ENCODE data around the gene DDIT3.
"Not testable (repeated sequence)": the region's sequence is repeated elsewhere in the genome, so short reads cannot be mapped to it uniquely, and the experiment has no call there.

Gene DDIT3

DNA sequence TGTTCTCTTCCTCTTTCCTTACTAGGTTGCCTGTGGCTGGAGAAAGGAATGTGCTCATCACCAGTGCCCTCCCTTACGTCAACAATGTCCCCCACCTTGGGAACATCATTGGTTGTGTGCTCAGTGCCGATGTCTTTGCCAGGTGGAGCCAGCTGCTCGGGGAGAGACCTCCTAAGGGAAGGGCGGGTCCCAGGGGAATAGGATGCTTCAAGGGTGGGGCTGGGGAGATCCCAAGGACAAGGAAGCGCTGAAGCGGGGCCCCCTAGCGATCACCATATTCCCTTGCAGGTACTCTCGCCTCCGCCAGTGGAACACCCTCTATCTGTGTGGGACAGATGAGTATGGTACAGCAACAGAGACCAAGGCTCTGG lies 22.2 kb downstream of the DDIT3 start:
- DNase-seq (no peak), ATAC-seq (replicated peaks) (no peak)
- Mint-ChIP-seq H3K9me3 (peaks cover 0 to 2% of the 10 kb centered on the region in 2 donors), H3K36me3 (peaks cover 54 to 55% of the 10 kb centered on the region in 2 donors), H3K4me3 (no peak overlapping the region), H3K27me3 (no peaks in the 10 kb centered on the region), H3K4me1 (peaks cover 7 to 9% of the 10 kb centered on the region in 2 donors), H3K27ac (no peak overlapping the region)

DNA sequence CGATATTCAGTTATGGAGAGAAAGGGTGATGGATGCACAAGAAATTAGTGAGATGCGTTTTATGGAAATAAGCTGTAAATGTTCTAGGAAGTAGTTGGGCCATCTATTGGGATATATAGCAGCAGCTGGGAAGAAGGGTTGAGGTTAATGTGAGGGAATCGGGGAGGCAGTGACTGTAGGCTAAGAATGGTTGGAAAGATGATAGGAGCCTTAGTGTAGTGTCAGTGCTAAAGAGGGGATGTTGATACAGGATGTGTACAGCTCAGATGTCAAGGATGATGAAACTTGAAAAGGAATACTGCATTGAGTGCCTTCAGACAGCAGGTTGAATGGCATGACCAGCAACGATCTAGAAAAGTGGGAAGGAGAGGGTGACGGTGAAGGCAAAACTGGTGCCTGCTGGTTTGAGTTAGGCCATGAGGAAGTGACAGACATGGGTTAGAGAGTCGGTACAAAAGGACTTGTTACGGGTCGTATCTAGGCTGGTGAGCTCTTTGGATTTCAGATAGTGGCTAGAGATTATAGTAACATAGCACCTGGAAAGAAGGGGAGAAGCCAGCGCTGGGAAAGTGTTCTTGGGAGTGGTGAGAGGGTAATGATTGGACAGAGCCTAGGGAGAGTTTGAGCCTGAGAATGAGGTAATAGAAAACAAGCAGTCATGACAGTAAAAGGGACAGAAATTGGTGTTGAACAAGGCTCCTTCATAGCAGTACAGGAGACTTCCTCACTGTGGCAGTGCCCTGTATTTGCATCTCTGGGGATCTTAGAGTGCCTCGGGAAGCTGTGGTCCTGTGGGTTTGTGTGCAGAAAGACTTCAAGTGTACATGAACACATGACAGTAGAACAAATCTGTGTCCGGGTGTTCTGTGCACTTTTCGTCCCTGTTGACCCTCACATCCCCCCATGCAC lies 22.8 kb downstream of the DDIT3 start:
- peaks cover 9 to 10% of the 10 kb centered on the region in 2 donors for H3K4me1 Mint-ChIP-seq
- no peak overlapping the region for H3K27ac Mint-ChIP-seq
- peaks cover 0 to 2% of the 10 kb centered on the region in 2 donors for H3K9me3 Mint-ChIP-seq
- no peaks in the 10 kb centered on the region for H3K27me3 Mint-ChIP-seq
- no peak overlapping the region for H3K4me3 Mint-ChIP-seq
- peaks cover 56 to 57% of the 10 kb centered on the region in 2 donors for H3K36me3 Mint-ChIP-seq
- DNase-seq = no peak
- ATAC-seq (replicated peaks) = no peak

GRCh38 chr12:57496822-57497221 lies 23.5 kb downstream of the DDIT3 start:
- no peaks in the 10 kb centered on the region for H3K27me3 Mint-ChIP-seq
- H3K4me1 Mint-ChIP-seq = peaks cover 6 to 9% of the 10 kb centered on the region in 2 donors
- H3K27ac Mint-ChIP-seq = peak overlapping the region; percentile 28
- ATAC-seq (replicated peaks) (no peak), DNase-seq (no peak)
- peaks cover 53 to 56% of the 10 kb centered on the region in 2 donors for H3K36me3 Mint-ChIP-seq
- H3K9me3 Mint-ChIP-seq = peaks cover 0 to 2% of the 10 kb centered on the region in 2 donors
- H3K4me3 Mint-ChIP-seq = no peak overlapping the region

DNA sequence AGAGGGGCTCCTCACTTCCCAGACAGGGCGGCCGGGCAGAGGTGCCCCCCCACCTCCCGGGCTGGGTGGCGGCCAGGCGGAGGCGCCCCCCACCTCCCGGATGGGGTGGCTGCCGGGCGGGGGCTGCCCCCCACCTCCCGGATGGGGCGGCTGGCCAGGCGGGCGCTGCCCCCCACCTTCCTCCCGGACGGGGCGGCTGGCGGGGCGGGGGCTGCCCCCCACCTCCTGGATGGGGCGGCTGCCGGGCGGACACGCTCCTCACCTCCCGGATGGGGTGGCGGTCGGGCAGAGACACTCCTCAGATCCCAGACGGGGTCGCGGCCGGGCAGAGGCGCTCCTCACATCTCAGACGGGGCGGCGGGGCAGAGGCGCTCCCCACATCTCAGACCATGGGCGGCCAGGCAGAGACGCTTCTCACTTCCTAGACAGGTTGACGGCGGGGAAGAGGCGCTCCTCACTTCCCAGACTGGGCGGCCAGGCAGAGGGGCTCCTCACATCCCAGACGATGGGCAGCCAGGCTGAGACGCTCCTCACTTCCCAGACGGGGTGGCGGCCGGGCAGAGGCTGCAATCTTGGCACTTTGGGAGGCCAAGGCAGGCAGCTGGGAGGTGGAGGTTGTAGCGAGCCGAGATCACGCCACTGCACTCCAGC lies 25.1 kb downstream of the DDIT3 start:
- Mint-ChIP-seq H3K4me1 (peaks cover 8 to 15% of the 10 kb centered on the region in 2 donors), H3K36me3 (peaks cover 50 to 52% of the 10 kb centered on the region in 2 donors)
- not testable (repeated sequence) for ATAC-seq (replicated peaks); H3K27ac Mint-ChIP-seq; H3K9me3 Mint-ChIP-seq; DNase-seq; H3K27me3 Mint-ChIP-seq; H3K4me3 Mint-ChIP-seq

DNA sequence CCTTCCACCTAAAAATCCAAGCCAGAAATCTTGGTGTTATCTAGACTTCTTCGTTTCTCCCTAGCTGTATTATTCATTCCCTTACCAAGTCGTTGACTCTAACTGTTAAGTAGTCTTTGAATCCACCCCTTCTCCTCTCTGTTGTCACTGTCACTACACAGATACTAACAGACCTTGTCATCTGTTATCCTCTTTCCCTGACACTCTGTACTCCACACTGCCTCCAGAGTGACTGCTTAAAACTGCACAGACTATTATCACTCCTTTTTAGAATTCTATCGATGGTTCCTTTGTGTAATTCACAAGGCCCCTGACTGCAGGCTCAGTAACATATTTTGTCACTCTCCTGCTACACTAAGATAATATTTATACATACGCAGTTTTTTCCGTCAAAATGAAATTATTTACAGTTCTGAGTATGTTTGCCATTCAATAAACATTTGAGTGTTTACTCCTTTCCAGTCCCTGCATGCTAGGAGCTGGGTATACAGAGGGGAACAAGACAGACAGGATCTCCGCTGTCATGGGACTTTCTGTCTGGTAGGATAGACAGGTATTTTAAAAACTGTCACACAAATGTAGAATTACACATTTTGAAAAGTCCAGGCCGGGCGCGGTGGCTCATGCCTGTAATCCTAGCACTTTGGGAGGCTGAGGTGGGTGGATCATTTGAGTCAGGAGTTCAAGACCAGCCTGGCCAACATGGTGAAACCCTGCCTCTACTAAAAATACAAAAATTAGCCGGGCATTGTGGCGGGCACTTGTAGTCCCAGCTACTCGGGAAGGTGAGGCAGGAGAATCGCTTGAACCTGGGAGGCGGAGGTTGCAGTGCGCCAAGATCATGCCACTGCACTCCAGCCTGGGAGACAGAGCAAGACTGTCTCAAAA lies 28.7 kb downstream of the DDIT3 start:
- Mint-ChIP-seq H3K27ac (peak overlapping the region; percentile 39), H3K4me3 (no peak overlapping the region), H3K27me3 (no peaks in the 10 kb centered on the region), H3K9me3 (no peaks in the 10 kb centered on the region), H3K4me1 (peaks cover 15 to 25% of the 10 kb centered on the region in 2 donors), H3K36me3 (peaks cover 43 to 51% of the 10 kb centered on the region in 2 donors)
- DNase-seq (no peak), ATAC-seq (replicated peaks) (no peak)

- ATAC-seq (replicated peaks) (no peak), DNase-seq (no peak)
- Mint-ChIP-seq H3K9me3 (no peaks in the 10 kb centered on the region), H3K4me3 (no peak overlapping the region), H3K27ac (no peak overlapping the region), H3K36me3 (peaks cover 37 to 46% of the 10 kb centered on the region in 2 donors), H3K4me1 (peaks cover 15 to 25% of the 10 kb centered on the region in 2 donors), H3K27me3 (no peaks in the 10 kb centered on the region)
These were observed 30.2 kb downstream of the DDIT3 start for GRCh38 chr12:57490126-57490525.

DNA sequence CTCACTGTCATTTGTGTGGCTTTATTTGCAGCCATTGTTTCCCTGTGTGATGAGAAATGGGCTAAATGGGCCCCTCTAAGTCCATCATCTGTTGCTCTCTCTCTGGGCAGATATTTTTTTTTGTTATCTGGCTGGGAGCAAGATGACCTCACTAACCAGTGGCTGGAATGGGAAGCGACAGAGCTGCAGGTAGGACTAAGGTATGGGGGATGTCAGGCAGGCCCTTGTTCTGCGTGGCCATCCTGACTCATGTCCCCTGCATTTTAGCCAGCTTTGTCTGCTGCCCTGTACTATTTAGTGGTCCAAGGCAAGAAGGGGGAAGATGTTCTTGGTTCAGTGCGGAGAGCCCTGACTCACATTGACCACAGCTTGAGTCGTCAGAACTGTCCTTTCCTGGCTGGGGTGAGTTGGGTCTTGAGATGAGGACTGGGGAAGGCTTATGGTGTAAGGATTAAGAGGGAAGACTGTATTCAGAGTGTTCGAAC lies 31.1 kb downstream of the DDIT3 start:
- DNase-seq = no peak
- Mint-ChIP-seq H3K9me3 (no peaks in the 10 kb centered on the region), H3K4me3 (peak overlapping the region; percentile 96 to 98), H3K36me3 (peaks cover 35 to 46% of the 10 kb centered on the region in 2 donors), H3K27me3 (no peaks in the 10 kb centered on the region), H3K27ac (peak overlapping the region; percentile 95), H3K4me1 (peaks cover 15 to 25% of the 10 kb centered on the region in 2 donors)
- ATAC-seq (replicated peaks) = no peak

DNA sequence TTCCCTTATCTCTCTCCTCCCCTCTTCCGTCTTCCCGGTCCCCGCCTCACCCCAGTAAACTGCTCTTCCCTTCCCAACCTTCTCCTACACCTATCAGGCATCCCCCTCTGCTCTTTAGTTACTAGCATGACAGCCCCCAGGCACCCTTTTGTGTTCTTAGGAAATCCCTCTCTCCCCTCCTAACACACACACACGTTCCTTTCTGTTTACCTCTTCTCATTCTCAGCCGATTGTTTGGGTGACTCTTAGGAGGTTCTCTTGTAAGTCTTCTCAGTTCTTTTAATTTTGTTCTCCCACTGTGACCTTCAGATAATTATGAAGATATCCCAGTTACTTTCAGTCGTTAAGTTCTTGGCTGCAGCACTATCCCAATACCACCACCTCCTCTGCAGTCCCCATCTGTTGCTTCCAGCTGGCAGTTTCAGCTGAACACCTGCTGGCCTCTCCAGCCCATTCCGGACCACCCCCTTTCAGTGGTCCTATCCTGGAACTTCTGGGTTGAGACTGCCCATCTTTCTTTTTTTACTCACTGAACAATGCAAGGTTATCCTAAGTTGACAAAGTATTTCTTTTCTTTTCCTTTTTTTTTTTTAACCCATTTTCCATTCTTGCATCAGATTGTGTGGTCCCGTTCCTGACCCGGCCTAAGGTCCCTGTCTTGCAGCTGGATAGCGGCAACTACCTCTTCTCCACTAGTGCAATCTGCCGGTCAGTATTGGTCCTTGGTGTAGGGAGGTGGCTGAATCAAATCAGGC lies 31.7 kb downstream of the DDIT3 start:
- DNase-seq (no peak), ATAC-seq (replicated peaks) (no peak)
- Mint-ChIP-seq H3K4me1 (peaks cover 16 to 26% of the 10 kb centered on the region in 2 donors), H3K27me3 (no peaks in the 10 kb centered on the region), H3K9me3 (no peaks in the 10 kb centered on the region), H3K36me3 (peaks cover 32 to 46% of the 10 kb centered on the region in 2 donors), H3K27ac (peak overlapping the region; percentile 95), H3K4me3 (peak overlapping the region; percentile 96 to 98)

GRCh38 chr12:57487597-57488401 lies 32.5 kb downstream of the DDIT3 start, which contains the start of gene MARS1:
MARS1 (plus strand) TSS chr12:57488068; CDS start chr12:57488091, 23 bp downstream.
- peaks cover 30 to 43% of the 10 kb centered on the region in 2 donors for H3K36me3 Mint-ChIP-seq
- H3K4me1 Mint-ChIP-seq = peaks cover 18 to 33% of the 10 kb centered on the region in 2 donors
- H3K27ac Mint-ChIP-seq = peak within 1 kb of the TSS; percentile 95
- peak within 1 kb of the TSS; percentile 96 to 98 for H3K4me3 Mint-ChIP-seq
- peak; percentile 99 for ATAC-seq (replicated peaks)
- H3K27me3 Mint-ChIP-seq = no peaks in the 10 kb centered on the region
- H3K9me3 Mint-ChIP-seq = no peaks in the 10 kb centered on the region
- DNase-seq = peak; percentile 91

DNA sequence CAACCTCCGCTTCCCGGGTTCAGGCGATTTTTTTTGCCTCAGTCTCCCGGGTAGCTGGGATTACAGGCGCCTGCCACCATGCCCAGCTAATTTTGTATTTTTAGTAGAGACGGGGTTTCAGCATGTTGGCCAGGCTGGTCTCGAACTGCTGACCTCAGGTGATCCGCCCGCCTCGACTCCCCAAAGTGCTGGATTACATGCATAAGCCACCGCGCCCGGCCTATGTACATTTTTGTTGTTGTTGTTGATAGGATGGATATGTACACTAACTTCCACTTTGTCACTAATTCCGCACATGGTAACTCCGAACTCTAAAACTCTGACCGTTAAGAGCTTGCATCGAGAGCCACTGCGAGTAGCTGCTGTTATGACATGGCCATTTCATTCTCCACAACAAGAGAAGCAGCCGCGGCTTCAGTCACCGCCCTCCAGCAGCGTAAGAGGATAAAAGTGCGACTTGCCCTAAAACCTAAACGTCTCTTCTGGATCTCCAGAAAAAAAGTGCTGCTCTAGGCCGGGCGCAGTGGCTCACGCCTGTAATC lies 33.2 kb downstream of the DDIT3 start:
- DNase-seq = no peak
- ATAC-seq (replicated peaks) = no peak
- H3K27ac Mint-ChIP-seq = peak overlapping the region; percentile 42
- H3K27me3 Mint-ChIP-seq = no peaks in the 10 kb centered on the region
- peaks cover 18 to 33% of the 10 kb centered on the region in 2 donors for H3K4me1 Mint-ChIP-seq
- no peaks in the 10 kb centered on the region for H3K9me3 Mint-ChIP-seq
- H3K4me3 Mint-ChIP-seq = peak overlapping the region; percentile 96 to 98
- peaks cover 26 to 38% of the 10 kb centered on the region in 2 donors for H3K36me3 Mint-ChIP-seq

GRCh38 chr12:57485695-57486094 lies 34.6 kb downstream of the DDIT3 start:
- Mint-ChIP-seq H3K36me3 (peaks cover 16 to 36% of the 10 kb centered on the region in 2 donors), H3K27ac (no peak overlapping the region), H3K4me1 (peaks cover 26 to 39% of the 10 kb centered on the region in 2 donors), H3K4me3 (no peak overlapping the region), H3K9me3 (no peaks in the 10 kb centered on the region), H3K27me3 (no peaks in the 10 kb centered on the region)
- ATAC-seq (replicated peaks) = no peak
- no peak for DNase-seq

DNA sequence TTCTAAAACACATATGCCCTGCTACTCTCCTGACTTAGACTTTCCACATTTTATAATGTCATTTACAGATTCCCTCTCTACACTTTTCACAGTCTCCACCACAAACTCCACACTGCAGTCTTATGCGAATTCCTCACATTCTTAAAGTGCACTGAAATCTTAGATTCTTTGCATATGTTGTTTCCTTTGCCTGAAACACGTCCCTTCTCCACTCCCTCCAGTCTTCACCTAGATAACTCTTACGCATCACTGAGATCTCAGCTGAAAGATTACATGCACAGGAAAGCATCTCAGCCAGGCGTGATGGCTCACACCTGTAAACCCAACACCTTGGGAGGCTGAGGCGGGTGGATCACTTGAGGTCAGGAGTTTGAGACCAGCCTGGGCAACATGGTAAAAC lies 36.8 kb downstream of the DDIT3 start:
- Mint-ChIP-seq H3K27me3 (no peaks in the 10 kb centered on the region), H3K36me3 (peaks cover 5 to 20% of the 10 kb centered on the region in 2 donors), H3K27ac (peak overlapping the region; percentile 1), H3K4me1 (peaks cover 38 to 50% of the 10 kb centered on the region in 2 donors), H3K9me3 (no peaks in the 10 kb centered on the region), H3K4me3 (no peak overlapping the region)
- ATAC-seq (replicated peaks) (no peak), DNase-seq (no peak)
